Muscle layer of duodenum (tissue), 2 donors: Measurements from ENCODE around the gene FAXC.
A peak's percentile ranks its signal among the peaks of the same experiment; 100 is the strongest.

Source experiments
- H3K27ac ChIP-seq: one replicate; pipeline ENCODE4 v1.7.0; 2013; ENCODE audit warnings: mild to moderate bottlenecking, low read length
- H3K27me3 ChIP-seq: one replicate; pipeline ENCODE4 v1.7.0; 2013; ENCODE audit warnings: low read depth, mild to moderate bottlenecking, control low read depth, low read length
- H3K36me3 ChIP-seq, 2 donors: one replicate each; pipeline ENCODE4 v1.7.0; 2013; ENCODE audit warnings: low read length in 2 of 2, control low read depth in 1 of 2, mild to moderate bottlenecking in 1 of 2; ENCODE audit not compliant: insufficient read depth in 2 of 2, control insufficient read depth in 1 of 2
- H3K4me1 ChIP-seq, 2 donors: one replicate each; pipeline ENCODE4 v1.7.0; 2013; ENCODE audit warnings: low read length in 2 of 2, mild to moderate bottlenecking in 2 of 2, control low read depth in 1 of 2, moderate library complexity in 1 of 2; ENCODE audit not compliant: insufficient read depth in 2 of 2, control insufficient read depth in 1 of 2
- H3K4me3 ChIP-seq, 2 donors: one replicate each; pipeline ENCODE4 v1.7.0; 2013; ENCODE audit warnings: low read length in 2 of 2, low read depth in 1 of 2, mild to moderate bottlenecking in 1 of 2
- H3K9me3 ChIP-seq, 2 donors: one replicate each; pipeline ENCODE4 v1.7.0; 2013; ENCODE audit warnings: low read length in 2 of 2, control low read depth in 1 of 2, mild to moderate bottlenecking in 1 of 2; ENCODE audit not compliant: control insufficient read depth in 1 of 2
- donor health status: healthy.

FAXC gene

DNA sequence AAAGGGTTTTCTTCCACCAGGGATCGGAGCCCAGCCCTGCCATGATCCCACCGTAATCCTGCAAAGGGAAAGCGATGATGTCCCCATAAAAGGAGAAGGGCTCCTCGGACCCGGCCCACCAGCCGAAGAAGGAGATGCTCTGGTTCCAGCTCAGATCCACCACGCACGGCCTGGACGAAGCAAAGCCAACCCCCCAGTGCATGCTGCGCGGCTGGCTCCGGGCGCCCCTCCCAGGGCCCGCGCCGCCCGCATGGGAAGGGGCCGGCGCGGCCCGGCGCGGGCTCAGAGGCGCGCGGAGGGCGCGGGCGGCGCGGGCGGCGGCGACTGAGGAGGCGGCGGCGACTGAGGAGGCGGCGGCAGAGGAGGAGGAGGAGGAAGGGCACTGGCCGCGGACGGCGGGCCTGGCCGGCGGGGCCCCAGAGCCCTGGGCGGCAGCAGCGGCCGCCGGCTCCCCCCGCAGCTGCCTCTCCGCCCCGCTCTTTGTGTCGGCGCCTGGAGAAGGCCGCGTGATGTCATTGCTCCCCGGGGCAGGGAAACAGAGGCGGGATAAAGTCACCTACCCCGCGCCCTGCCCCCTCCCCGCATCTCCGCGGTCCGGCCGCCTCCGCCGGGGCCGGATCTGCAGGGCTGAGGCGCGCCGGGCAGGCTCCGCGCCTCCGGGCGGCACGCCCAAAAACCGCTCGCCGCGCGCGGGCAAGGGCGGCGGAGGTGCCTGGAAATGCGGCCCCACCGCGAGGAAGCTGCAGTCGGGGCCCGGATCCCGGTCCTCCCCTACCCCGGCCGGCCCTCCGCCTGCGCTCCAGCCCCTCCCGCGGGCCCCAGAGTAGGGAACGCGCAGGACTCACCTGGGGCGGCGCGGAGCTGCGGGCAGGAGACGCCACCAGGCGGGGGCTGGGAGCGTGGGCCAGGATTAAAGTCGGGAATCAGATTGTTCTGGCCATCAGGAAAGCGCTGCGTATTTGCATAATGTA lies at the start of gene FAXC:
FAXC (minus strand) TSS at position 504 of the 971 bp plus-strand sequence; CDS start at position 202, 302 bp downstream.
- H3K27ac ChIP-seq: peak within 1 kb of the TSS; percentile 27

DNA sequence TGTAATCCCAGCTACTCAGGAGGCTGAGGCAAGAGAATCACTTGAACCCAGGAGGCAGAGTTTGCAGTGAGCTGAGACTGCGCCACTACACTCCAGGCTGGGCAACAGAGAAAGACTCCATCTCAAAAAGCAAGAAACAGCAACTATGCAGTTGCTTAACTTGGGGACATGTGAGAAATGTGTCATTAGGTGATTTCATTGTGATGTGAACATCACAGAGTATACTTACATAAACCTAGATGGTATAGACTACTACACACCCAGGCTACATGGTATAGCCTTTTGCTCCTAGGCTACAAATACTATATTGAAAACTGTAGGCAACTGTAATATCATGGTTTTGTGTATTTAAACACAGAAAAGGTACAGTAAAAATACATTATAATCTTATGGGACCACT lies 47.8 kb upstream of the FAXC start:
- H3K27me3 ChIP-seq: no peaks in the 10 kb centered on the region
- no peaks in the 10 kb centered on the region for H3K9me3 ChIP-seq
- H3K36me3 ChIP-seq: peaks cover 25 to 40% of the 10 kb centered on the region in 2 donors
- no peak overlapping the region for H3K4me3 ChIP-seq
- no peak overlapping the region for H3K27ac ChIP-seq
- H3K4me1 ChIP-seq: peaks cover 0 to 4% of the 10 kb centered on the region in 2 donors

More for the DNA sequence above, at the start of gene FAXC:
- Histone ChIP-seq H3K36me3 (no peaks in the 10 kb centered on the region), H3K27me3 (peaks cover 15% of the 10 kb centered on the region), H3K4me3 (peak within 1 kb of the TSS; percentile 55 to 85), H3K4me1 (peaks cover 3 to 17% of the 10 kb centered on the region in 2 donors), H3K9me3 (no peaks in the 10 kb centered on the region)

DNA sequence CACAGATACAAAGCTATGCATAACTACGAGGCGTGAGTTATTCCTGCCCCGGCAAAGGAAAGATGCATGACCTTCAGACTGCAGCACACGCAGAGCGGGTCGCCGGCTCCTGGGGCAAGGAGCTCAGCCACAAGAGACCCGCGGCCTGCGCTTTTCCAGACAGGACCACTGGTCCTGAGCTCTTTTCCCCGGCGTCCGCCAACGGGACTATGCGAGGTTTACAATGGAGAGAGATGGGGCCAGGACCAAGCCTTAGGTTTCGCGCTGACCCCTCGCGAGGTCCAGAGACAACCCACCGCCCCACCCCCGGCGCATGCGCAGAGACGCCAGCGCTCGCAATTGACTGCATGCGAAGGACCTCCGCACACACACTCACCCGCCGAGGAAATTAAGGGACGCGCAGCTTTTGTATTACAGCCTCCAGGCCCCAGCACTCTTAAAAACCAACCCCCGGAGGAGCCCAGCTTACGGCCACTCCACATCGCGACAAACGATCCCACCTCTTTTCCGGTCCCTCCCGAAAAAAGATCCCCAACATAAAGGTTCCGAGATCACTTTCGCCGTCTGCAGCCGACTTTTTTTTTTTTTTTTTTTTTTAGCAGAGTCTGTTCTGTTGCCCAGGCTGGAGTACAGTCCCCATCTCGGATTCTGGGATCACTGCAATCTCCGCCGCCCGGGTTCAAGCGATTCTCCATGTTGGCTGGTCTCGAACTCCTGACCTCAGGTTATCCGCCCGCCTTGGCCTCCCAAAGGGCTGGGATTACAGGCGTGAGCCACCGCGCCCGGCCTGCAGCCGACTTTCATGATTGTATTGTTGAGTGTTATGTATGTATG lies 44.4 kb upstream of the FAXC start, which contains the start of gene COQ3:
COQ3 (minus strand) TSS at position 498 of the 834 bp plus-strand sequence; CDS start at position 482, 16 bp downstream.
- peak within 1 kb of the TSS; percentile 86 to 95 for H3K4me3 ChIP-seq
- peaks cover 0 to 14% of the 10 kb centered on the region in 2 donors for H3K36me3 ChIP-seq
- H3K9me3 ChIP-seq: no peaks in the 10 kb centered on the region
- peaks cover 0 to 4% of the 10 kb centered on the region in 2 donors for H3K4me1 ChIP-seq
- H3K27ac ChIP-seq: peak within 1 kb of the TSS; percentile 72
- no peaks in the 10 kb centered on the region for H3K27me3 ChIP-seq

GRCh38 chr6:99393366-99393697 lies 43.9 kb upstream of the FAXC start:
- Histone ChIP-seq H3K9me3 (no peaks in the 10 kb centered on the region), H3K4me3 (peak overlapping the region; percentile 86 to 95), H3K36me3 (peaks cover 0 to 11% of the 10 kb centered on the region in 2 donors), H3K27me3 (no peaks in the 10 kb centered on the region), H3K4me1 (peaks cover 0 to 4% of the 10 kb centered on the region in 2 donors), H3K27ac (peak overlapping the region; percentile 72)

DNA sequence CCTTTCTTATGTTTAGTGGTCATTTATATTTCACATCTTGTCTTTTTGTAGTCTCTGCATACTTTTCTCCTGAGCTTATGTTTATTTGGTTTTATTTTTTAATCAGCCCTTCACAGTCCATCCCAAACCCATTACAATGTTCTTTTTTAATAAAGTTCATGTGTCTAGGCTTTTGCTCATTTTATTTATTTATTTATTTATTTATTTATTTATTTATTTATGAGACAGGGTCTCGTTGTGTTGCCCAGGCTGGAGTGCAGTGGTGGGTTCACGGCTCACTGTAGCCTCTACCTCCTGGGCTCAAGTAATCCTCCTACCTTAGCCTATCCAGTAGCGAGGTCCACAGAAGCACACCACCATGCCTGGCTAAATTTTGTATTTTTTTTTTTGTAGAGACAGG lies 41.4 kb upstream of the FAXC start:
- Histone ChIP-seq H3K36me3 (no peaks in the 10 kb centered on the region), H3K27ac (no peak overlapping the region), H3K9me3 (no peaks in the 10 kb centered on the region), H3K4me3 (no peak overlapping the region), H3K27me3 (no peaks in the 10 kb centered on the region), H3K4me1 (peaks cover 0 to 4% of the 10 kb centered on the region in 2 donors)

DNA sequence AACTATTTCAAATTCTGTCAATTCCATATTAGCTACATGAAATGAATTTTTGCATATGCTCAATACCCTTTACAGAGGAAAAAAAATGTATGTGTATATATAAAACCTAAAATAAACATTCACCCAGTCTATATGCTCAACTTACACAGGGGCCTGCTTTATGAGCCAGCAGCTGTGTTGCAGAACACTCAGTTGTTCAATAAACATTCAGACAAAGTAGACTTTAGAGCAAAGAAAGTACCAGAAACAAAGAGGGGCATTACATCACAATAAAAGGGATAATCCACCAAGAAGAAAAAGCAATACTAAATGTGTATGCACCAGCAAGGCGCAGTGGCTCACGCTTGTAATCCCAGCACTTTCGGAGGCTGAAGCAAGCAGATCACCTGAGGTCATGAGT lies 35.0 kb upstream of the FAXC start:
- Histone ChIP-seq H3K27me3 (no peaks in the 10 kb centered on the region), H3K4me1 (no peaks in the 10 kb centered on the region), H3K27ac (no peak overlapping the region), H3K4me3 (no peak overlapping the region), H3K9me3 (no peaks in the 10 kb centered on the region), H3K36me3 (no peaks in the 10 kb centered on the region)

- H3K4me3 ChIP-seq: no peak overlapping the region
- H3K4me1 ChIP-seq: no peaks in the 10 kb centered on the region
- no peaks in the 10 kb centered on the region for H3K27me3 ChIP-seq
- H3K36me3 ChIP-seq: peaks cover 0 to 5% of the 10 kb centered on the region in 2 donors
- no peaks in the 10 kb centered on the region for H3K9me3 ChIP-seq
- H3K27ac ChIP-seq: no peak overlapping the region
Measured at GRCh38 chr6:99378636-99379035, 29.2 kb upstream of the FAXC start.

GRCh38 chr6:99369533-99369932 lies 20.1 kb upstream of the FAXC start:
- Histone ChIP-seq H3K36me3 (no peaks in the 10 kb centered on the region), H3K27ac (no peak overlapping the region), H3K4me1 (no peaks in the 10 kb centered on the region), H3K4me3 (no peak overlapping the region), H3K9me3 (no peaks in the 10 kb centered on the region), H3K27me3 (no peaks in the 10 kb centered on the region)

DNA sequence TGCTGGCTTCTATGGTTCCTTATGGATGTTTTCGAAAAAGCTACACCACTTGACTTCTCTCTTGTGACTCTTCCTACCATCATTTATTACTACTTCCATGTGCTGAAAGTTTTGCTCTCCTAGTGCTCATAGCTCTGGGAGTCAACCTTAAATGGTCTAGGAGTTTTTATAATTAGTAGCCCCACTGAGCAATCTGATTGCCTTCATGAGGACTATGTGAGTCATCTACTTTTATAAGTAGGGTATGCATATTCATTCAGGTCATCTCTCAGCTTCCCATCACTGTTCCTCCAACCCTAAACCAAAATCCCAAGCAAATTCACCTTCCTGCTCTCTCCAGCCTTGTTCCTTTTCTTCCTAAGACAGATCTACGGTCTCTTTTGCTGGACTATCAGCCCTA lies 17.4 kb upstream of the FAXC start:
- Histone ChIP-seq H3K27ac (no peak overlapping the region), H3K4me1 (no peaks in the 10 kb centered on the region), H3K4me3 (no peak overlapping the region), H3K36me3 (no peaks in the 10 kb centered on the region), H3K9me3 (no peaks in the 10 kb centered on the region), H3K27me3 (no peaks in the 10 kb centered on the region)

DNA sequence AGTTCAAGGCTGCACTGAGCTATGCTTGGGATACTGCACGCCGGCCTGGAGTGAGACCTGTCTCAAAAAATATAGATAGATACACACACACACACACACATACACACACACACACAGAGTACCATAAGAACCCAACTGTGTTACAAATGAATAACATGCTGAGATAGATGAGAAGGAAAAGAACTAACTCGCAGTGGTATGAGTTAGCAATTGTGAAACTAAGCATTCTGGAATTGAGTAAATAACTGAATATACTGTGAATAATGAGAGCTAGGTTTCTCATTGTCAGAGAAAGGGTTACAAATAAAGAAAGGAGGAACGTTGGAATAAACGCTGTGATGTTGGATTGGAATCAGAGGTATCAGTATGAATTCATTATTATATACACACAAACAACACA lies 14.6 kb upstream of the FAXC start:
- Histone ChIP-seq H3K9me3 (no peaks in the 10 kb centered on the region), H3K27ac (no peak overlapping the region), H3K27me3 (no peaks in the 10 kb centered on the region), H3K4me1 (no peaks in the 10 kb centered on the region), H3K4me3 (no peak overlapping the region), H3K36me3 (no peaks in the 10 kb centered on the region)

- H3K9me3 ChIP-seq: no peaks in the 10 kb centered on the region
- no peak overlapping the region for H3K27ac ChIP-seq
- no peaks in the 10 kb centered on the region for H3K27me3 ChIP-seq
- H3K4me3 ChIP-seq: no peak overlapping the region
- H3K4me1 ChIP-seq: no peaks in the 10 kb centered on the region
- H3K36me3 ChIP-seq: no peaks in the 10 kb centered on the region
Measured at GRCh38 chr6:99362678-99363268, 13.3 kb upstream of the FAXC start.
